GM23338 (cell line): ENCODE data around the gene RRP9. TPM values are rescaled to one million over a fixed set of nuclear protein-coding genes. Genes with fewer than 3 reads are reported as not detected.

Experiments used
- ATAC-seq: fragments of 200-7000 bp; cut with Tn5 transposase; 3 replicates; pipeline ENCODE4 v1.9.1; 2020
- DNase-seq: peaks from one replicate; pipeline ENCODE4 v3.0.0-alpha.2; 2015; ENCODE audit warnings: low spot score
- H2AFZ ChIP-seq: fragments of 200-600 bp; sonication (generic); 2 replicates; pipeline ENCODE4 v1.8.0; 2016; ENCODE audit warnings: antibody characterized with exemption, mild to moderate bottlenecking, moderate library complexity
- H3F3A ChIP-seq: fragments of 200-600 bp; sonication (generic); replicated peaks from 2 replicates; pipeline ENCODE4 v1.8.0; 2017; ENCODE audit warnings: antibody characterized with exemption, mixed run types, low read depth
- H3K27ac ChIP-seq: fragments of 200-600 bp; sonication (generic); 2 replicates; pipeline ENCODE4 v1.6.1; 2016; ENCODE audit warnings: low read depth
- H3K27me3 ChIP-seq: fragments of 200-600 bp; sonication (generic); 2 replicates; pipeline ENCODE4 v1.8.0; 2016; ENCODE audit warnings: mild to moderate bottlenecking, mixed run types, moderate library complexity; ENCODE audit not compliant: insufficient read depth
- H3K36me3 ChIP-seq: fragments of 200-600 bp; sonication (generic); 2 replicates; pipeline ENCODE4 v1.8.0; 2016; ENCODE audit warnings: mild to moderate bottlenecking; ENCODE audit not compliant: insufficient read depth
- H3K4me1 ChIP-seq: fragments of 200-600 bp; sonication (generic); 2 replicates; pipeline ENCODE4 v1.8.0; 2016; ENCODE audit warnings: mild to moderate bottlenecking, moderate library complexity; ENCODE audit not compliant: insufficient read depth
- H3K4me2 ChIP-seq: fragments of 200-600 bp; sonication (generic); 2 replicates; pipeline ENCODE4 v1.7.1; 2017; ENCODE audit warnings: mixed run types
- H3K4me3 ChIP-seq: fragments of 200-600 bp; sonication (generic); 2 replicates; pipeline ENCODE4 v1.6.1; 2016; ENCODE audit warnings: mixed run types
- H3K79me2 ChIP-seq: fragments of 200-600 bp; sonication (generic); replicated peaks from 2 replicates; pipeline ENCODE4 v1.8.0; 2017; ENCODE audit warnings: mild to moderate bottlenecking; ENCODE audit not compliant: insufficient read depth
- H3K9me2 ChIP-seq: fragments of 200-600 bp; sonication (generic); 2 replicates; pipeline ENCODE4 v1.8.0; 2017; ENCODE audit not compliant: insufficient read depth
- H4K20me1 ChIP-seq: fragments of 200-600 bp; sonication (generic); replicated peaks from 2 replicates; pipeline ENCODE4 v1.8.0; 2017; ENCODE audit warnings: mild to moderate bottlenecking; ENCODE audit not compliant: insufficient read depth
- H3K27ac Mint-ChIP-seq: 2 replicates; pipeline ENCODE4 v1.8.0; 2020; ENCODE audit warnings: inconsistent platforms, mild to moderate bottlenecking, moderate library complexity, mixed read lengths
- H3K27me3 Mint-ChIP-seq: 3 replicates; pipeline ENCODE4 v1.8.0; 2022; ENCODE audit warnings: low read depth, mild to moderate bottlenecking, moderate library complexity, mixed read lengths, inconsistent platforms; ENCODE audit not compliant: insufficient read depth, poor library complexity
- H3K36me3 Mint-ChIP-seq: 3 replicates; pipeline ENCODE4 v1.8.0; 2021; ENCODE audit warnings: low read depth, mild to moderate bottlenecking, inconsistent platforms, moderate library complexity, mixed read lengths
- H3K4me1 Mint-ChIP-seq: 3 replicates; pipeline ENCODE4 v1.8.0; 2020; ENCODE audit warnings: mild to moderate bottlenecking, inconsistent platforms, mixed read lengths
- H3K4me3 Mint-ChIP-seq: 3 replicates; pipeline ENCODE4 v1.8.0; 2021; ENCODE audit warnings: moderate library complexity, mild to moderate bottlenecking, inconsistent platforms, mixed read lengths
- H3K9me3 Mint-ChIP-seq: 3 replicates; pipeline ENCODE4 v1.8.0; 2020; ENCODE audit warnings: moderate library complexity, mild to moderate bottlenecking, inconsistent platforms, mixed read lengths
- CREB1 ChIP-seq: fragments of 250-450 bp; sonication (Bioruptor Pico); IDR thresholded peaks from 2 replicates; pipeline ENCODE4 v1.5.0; 2020; ENCODE audit warnings: low read depth, mild to moderate bottlenecking, moderate library complexity
- CTCF ChIP-seq, 2 experiments: fragments of 200-600 bp in 1 of 2; sonication (generic) in 1 of 2; conservative IDR thresholded peaks; 2 replicates each; pipeline versions ENCODE4 v1.5.1 to v1.6.1; 2016 to 2017; ENCODE audit warnings: antibody characterized with exemption in 2 of 2, low read depth in 2 of 2, mild to moderate bottlenecking in 2 of 2, moderate library complexity in 1 of 2
- ETS1 ChIP-seq: IDR thresholded peaks from 2 replicates; pipeline ENCODE4 v1.6.1; 2016; ENCODE audit warnings: antibody characterized with exemption
- EZH2 ChIP-seq: fragments of 200-600 bp; sonication (generic); IDR thresholded peaks from one replicate; pipeline ENCODE4 v1.8.0; 2017; ENCODE audit warnings: antibody characterized with exemption, mild to moderate bottlenecking, low read depth; ENCODE audit not compliant: unreplicated experiment
- EZH2phosphoT487 ChIP-seq: fragments of 200-600 bp; sonication (generic); IDR thresholded peaks from one replicate; pipeline ENCODE4 v1.8.1; 2018; ENCODE audit warnings: antibody characterized with exemption; ENCODE audit not compliant: unreplicated experiment
- JUNB ChIP-seq: IDR thresholded peaks from one replicate; pipeline ENCODE4 v1.6.1; 2016; ENCODE audit warnings: antibody characterized with exemption; ENCODE audit not compliant: unreplicated experiment
- NANOG ChIP-seq: IDR thresholded peaks from 2 replicates; pipeline ENCODE4 v1.6.1; 2016; ENCODE audit warnings: antibody characterized with exemption, borderline replicate concordance
- POLR2AphosphoS5 ChIP-seq: IDR thresholded peaks from 2 replicates; pipeline ENCODE4 v1.6.1; 2016; ENCODE audit warnings: antibody characterized with exemption, low read depth
- REST ChIP-seq: IDR thresholded peaks from one replicate; pipeline ENCODE4 v1.6.1; 2018; ENCODE audit warnings: antibody characterized with exemption; ENCODE audit not compliant: unreplicated experiment
- STAT1 ChIP-seq: IDR thresholded peaks from one replicate; pipeline ENCODE4 v1.6.1; 2016; ENCODE audit warnings: antibody characterized with exemption; ENCODE audit not compliant: unreplicated experiment
- ZNF114 ChIP-seq: fragments of 250-450 bp; sonication (Bioruptor Pico); IDR thresholded peaks from 2 replicates; pipeline ENCODE4 v1.5.0; 2020; ENCODE audit warnings: mild to moderate bottlenecking, moderate library complexity
- ZNF331 ChIP-seq: fragments of 250-450 bp; sonication (Bioruptor Pico); IDR thresholded peaks from 2 replicates; pipeline ENCODE4 v1.5.0; 2020; ENCODE audit warnings: low read depth, mild to moderate bottlenecking, moderate library complexity
- polyA plus RNA-seq: library from polyadenylated mRNA; unstranded; fragments of >200 nt; fragmentation: Nextera tagmentation; extraction: Ambion mirVana; gene quantifications from 2 replicates; pipeline ENCODE4 v1.2.1, GENCODE V29; 2016
- total RNA-seq: library from RNA; depleted of rRNA; stranded (reverse); fragments of >200 nt; shearing (Covaris generic); gene quantifications from 2 replicates; pipeline ENCODE4 v1.2.3, GENCODE V29; 2014

The RRP9 gene
- total and polyA plus RNA-seq, 2 experiments from 2014 or later = 62.4 to 68.1 TPM

GRCh38 chr3:51961011-51961410, 19.3 kb upstream of the RRP9 start (continued):
- TF ChIP-seq STAT1 = no peak
- no peak for TF ChIP-seq NANOG
- TF ChIP-seq JUNB = no peak
- TF ChIP-seq EZH2 = no peak
- no peak for TF ChIP-seq REST
- TF ChIP-seq ETS1 = no peak
- TF ChIP-seq EZH2phosphoT487 = no peak
- no peak for TF ChIP-seq ZNF114 (CRISPR knock-in tag)
- no peak for TF ChIP-seq POLR2AphosphoS5
- no peak for TF ChIP-seq CTCF (conservative IDR thresholded peaks at IDR 0.05; ENCODE audit: low read depth in 2 of 2)

GRCh38 chr3:51960386-51960785, 18.7 kb upstream of the RRP9 start:
- Histone ChIP-seq H3K4me3 (no peak overlapping the region), H3K27ac (no peak overlapping the region), H3K4me2 (no peak overlapping the region), H3K9me2 (no peaks in the 10 kb centered on the region), H3K79me2 (no peaks in the 10 kb centered on the region), H3K27me3 (peaks cover 19% of the 10 kb centered on the region), H2AFZ (no peak overlapping the region), H3F3A (0 out of 2 replicates have a peak, but pooled peaks cover 5% of the 10 kb centered on the region), H3K36me3 (no peaks in the 10 kb centered on the region), H4K20me1 (no peaks in the 10 kb centered on the region; the same call in 1 of the 2 replicates), H3K4me1 (peaks cover 12% of the 10 kb centered on the region; the same call in 1 of the 2 replicates)
- peaks cover 30% of the 10 kb centered on the region for H3K27me3 Mint-ChIP-seq
- no peak overlapping the region for H3K4me3 Mint-ChIP-seq
- peaks cover 7% of the 10 kb centered on the region; the same call in 2 of the 3 replicates for H3K36me3 Mint-ChIP-seq
- no peaks in the 10 kb centered on the region; the same call in 2 of the 3 replicates for H3K9me3 Mint-ChIP-seq
- no peak for DNase-seq
- H3K4me1 Mint-ChIP-seq = peaks cover 24% of the 10 kb centered on the region
- ATAC-seq = no peak
- H3K27ac Mint-ChIP-seq = no peak overlapping the region
- no peak for TF ChIP-seq ZNF331 (CRISPR knock-in tag)
- no peak for TF ChIP-seq STAT1
- no peak for TF ChIP-seq REST
- TF ChIP-seq CREB1 (CRISPR knock-in tag) = no peak
- TF ChIP-seq ETS1 = no peak
